CD4-positive, CD25-positive, alpha-beta regulatory T cell (primary cell): ENCODE measurements around the gene TLR3. TPM values are rescaled to one million over a fixed set of nuclear protein-coding genes. Genes with fewer than 3 reads are reported as not detected.

Experiments used
- ATAC-seq, 2 donors: fragments of 150-1000 bp; cut with Tn5 transposase; one replicate each; pipeline ENCODE4 v1.10.0; 2021; ENCODE audit warnings: low read depth in 2 of 2, moderate number of reproducible peaks in 2 of 2, moderate library complexity in 1 of 2
- DNase-seq, 3 donors: peaks; one replicate each; pipeline versions ENCODE4 v3.0.0 to v3.0.0-alpha.2; 2012 to 2022; ENCODE audit warnings: mixed read lengths in 1 of 3
- H3K27ac ChIP-seq: one replicate; pipeline ENCODE4 v1.7.0; 2013; ENCODE audit warnings: mild to moderate bottlenecking, low read length; ENCODE audit not compliant: insufficient read depth, poor library complexity, severe bottlenecking
- H3K27me3 ChIP-seq: one replicate; pipeline ENCODE4 v1.7.0; 2013; ENCODE audit warnings: low read length; ENCODE audit not compliant: control insufficient read depth, insufficient read depth
- H3K36me3 ChIP-seq: one replicate; pipeline ENCODE4 v1.7.0; 2013; ENCODE audit warnings: mild to moderate bottlenecking, low read length, moderate library complexity; ENCODE audit not compliant: control insufficient read depth, insufficient read depth
- H3K4me1 ChIP-seq: 2 replicates; pipeline ENCODE4 v1.7.0; 2013; ENCODE audit warnings: mild to moderate bottlenecking, low read length; ENCODE audit not compliant: insufficient read depth, control insufficient read depth, poor library complexity, severe bottlenecking
- H3K4me3 ChIP-seq: one replicate; pipeline ENCODE4 v1.7.0; 2013; ENCODE audit warnings: low read depth, mild to moderate bottlenecking, low read length, moderate library complexity
- H3K9me3 ChIP-seq, 2 experiments: 1 replicate in 1 of 2; 2 replicates in 1 of 2; pipeline ENCODE4 v1.7.0; 2013; ENCODE audit warnings: low read length in 2 of 2, mild to moderate bottlenecking in 1 of 2, moderate library complexity in 1 of 2; ENCODE audit not compliant: control insufficient read depth in 2 of 2
- H3K27ac Mint-ChIP-seq, 3 donors: one replicate each; pipeline ENCODE4 v1.8.0; 2020 to 2022; ENCODE audit warnings: mild to moderate bottlenecking in 3 of 3, mixed read lengths in 3 of 3, moderate library complexity in 2 of 3
- H3K27me3 Mint-ChIP-seq: one replicate; pipeline ENCODE4 v1.8.0; 2022; ENCODE audit warnings: mild to moderate bottlenecking, mixed read lengths
- H3K36me3 Mint-ChIP-seq: one replicate; pipeline ENCODE4 v1.8.0; 2020; ENCODE audit warnings: mixed read lengths
- H3K4me1 Mint-ChIP-seq, 4 donors: one replicate each; pipeline ENCODE4 v1.8.0; 2020 to 2022; ENCODE audit warnings: mixed read lengths in 4 of 4, mild to moderate bottlenecking in 1 of 4
- H3K4me3 Mint-ChIP-seq, 4 donors: one replicate each; pipeline ENCODE4 v1.8.0; 2020 to 2022; ENCODE audit warnings: mild to moderate bottlenecking in 4 of 4, mixed read lengths in 4 of 4, moderate library complexity in 3 of 4
- H3K9me3 Mint-ChIP-seq, 7 donors: one replicate each; pipeline ENCODE4 v1.8.0; 2020 to 2022; ENCODE audit warnings: mixed read lengths in 7 of 7, mild to moderate bottlenecking in 3 of 7, moderate library complexity in 2 of 7
- polyA plus RNA-seq, 4 donors: library from polyadenylated mRNA; unstranded; fragments of 300-500 nt; fragmentation: Illumina TruSeq; gene quantifications; one replicate each; pipeline ENCODE4 v1.2.3, GENCODE V29; 2021
- total RNA-seq: library from RNA; stranded (reverse); gene quantifications from one replicate; pipeline ENCODE4 v1.2.3, GENCODE V29; 2022

TLR3 gene
- total and polyA plus RNA-seq, 5 donors from 2014 or later: 0.20 to 2.5 (median 0.53) TPM

DNA sequence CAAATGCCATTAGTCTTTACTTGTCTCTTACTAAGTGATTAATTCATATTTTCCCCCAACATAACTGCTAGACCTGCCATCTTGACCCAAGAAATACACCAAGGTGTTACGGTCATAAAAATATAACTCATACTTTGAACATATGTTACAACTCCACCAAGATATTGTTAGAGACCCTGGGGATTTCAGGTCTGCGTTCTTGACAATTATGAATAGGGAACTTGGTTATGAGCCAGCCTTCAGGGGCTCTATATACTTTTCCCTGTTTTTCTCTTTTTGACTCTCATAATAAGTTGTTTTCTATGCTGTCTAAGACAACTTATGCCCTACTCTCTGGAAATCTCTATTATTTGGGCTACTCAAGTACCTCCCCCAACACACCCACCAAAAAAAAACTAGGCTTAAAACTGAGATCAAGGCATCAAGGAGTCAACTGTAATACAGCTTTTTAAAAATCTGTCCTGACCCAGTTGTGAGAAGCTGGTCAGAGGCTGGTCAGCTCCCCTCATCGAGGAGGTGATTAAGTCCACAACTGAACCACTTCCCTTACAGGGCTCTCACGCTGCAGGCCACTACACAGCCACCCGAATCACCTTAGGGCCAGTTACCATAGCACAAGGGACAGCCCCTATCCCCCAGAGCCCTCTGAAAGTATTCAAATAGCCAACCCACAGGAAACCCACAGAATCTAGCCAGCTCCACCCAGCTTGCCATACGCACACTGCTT, 10.5 kb upstream of the TLR3 start:
- Mint-ChIP-seq H3K4me1 (peaks cover 0 to 6% (median 3%) of the 10 kb centered on the region in 4 donors), H3K4me3 (no peak overlapping the region), H3K27ac (no peak overlapping the region), H3K9me3 (peaks cover 0 to 5% (median 0%) of the 10 kb centered on the region in 7 donors), H3K27me3 (peaks cover 10% of the 10 kb centered on the region), H3K36me3 (no peaks in the 10 kb centered on the region)
- H3K27me3 ChIP-seq: peaks cover 3% of the 10 kb centered on the region
- H3K9me3 ChIP-seq: no peaks in the 10 kb centered on the region
- H3K27ac ChIP-seq: no peak overlapping the region
- peaks cover 6% of the 10 kb centered on the region for H3K4me1 ChIP-seq
- peak in 1 of 2 donors; percentile 39 for ATAC-seq
- H3K36me3 ChIP-seq: no peaks in the 10 kb centered on the region
- DNase-seq: peak in 1 of 3 donors; percentile 5
- H3K4me3 ChIP-seq: no peak overlapping the region

DNA sequence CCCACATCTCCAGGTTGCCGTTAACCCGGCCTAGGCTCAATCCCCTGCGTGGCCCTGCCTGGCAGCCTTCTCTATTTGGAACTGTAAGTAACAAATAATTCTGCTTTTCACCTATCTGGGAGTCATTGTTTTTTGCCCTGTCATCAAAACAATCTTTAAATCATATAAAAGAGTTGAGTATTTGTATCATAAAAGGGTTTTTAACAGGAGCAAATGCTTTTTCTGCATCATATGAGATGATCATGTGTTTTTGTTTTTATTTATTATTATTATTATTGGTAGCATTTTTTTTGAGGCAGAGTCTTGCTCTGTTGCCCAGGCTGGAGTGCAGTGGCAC, 10.0 kb upstream of the TLR3 start:
- Histone ChIP-seq H3K9me3 (no peaks in the 10 kb centered on the region), H3K27me3 (peaks cover 3% of the 10 kb centered on the region), H3K36me3 (no peaks in the 10 kb centered on the region), H3K4me1 (peaks cover 6% of the 10 kb centered on the region), H3K27ac (no peak overlapping the region), H3K4me3 (no peak overlapping the region)
- DNase-seq: no peak
- Mint-ChIP-seq H3K27me3 (peaks cover 10% of the 10 kb centered on the region), H3K4me3 (peak overlapping the region in 1 of 4 donors; percentile 47), H3K36me3 (no peaks in the 10 kb centered on the region), H3K4me1 (peaks cover 0 to 6% (median 3%) of the 10 kb centered on the region in 4 donors), H3K9me3 (peaks cover 0 to 5% (median 0%) of the 10 kb centered on the region in 7 donors), H3K27ac (no peak overlapping the region)
- ATAC-seq: no peak

DNA sequence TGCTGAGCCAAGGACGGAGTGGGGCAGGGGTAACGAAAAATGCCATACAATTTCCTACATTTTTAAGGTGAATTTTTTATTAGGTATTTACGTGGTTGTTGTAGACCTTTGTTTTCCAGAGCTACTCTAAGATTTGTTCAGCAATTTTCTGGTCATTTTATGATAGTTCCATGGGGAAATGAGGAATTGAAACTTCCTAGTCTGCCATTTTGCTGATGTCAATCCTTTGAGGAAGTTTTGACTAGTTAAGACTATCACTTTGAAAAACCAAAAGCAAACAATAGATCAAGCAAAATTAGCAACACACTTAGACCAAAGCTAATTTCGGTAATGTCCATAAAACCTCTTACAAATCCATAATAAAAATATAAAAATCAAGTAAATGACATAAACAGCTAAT, 7.0 kb upstream of the TLR3 start:
- H3K4me3 Mint-ChIP-seq: no peak overlapping the region

DNA sequence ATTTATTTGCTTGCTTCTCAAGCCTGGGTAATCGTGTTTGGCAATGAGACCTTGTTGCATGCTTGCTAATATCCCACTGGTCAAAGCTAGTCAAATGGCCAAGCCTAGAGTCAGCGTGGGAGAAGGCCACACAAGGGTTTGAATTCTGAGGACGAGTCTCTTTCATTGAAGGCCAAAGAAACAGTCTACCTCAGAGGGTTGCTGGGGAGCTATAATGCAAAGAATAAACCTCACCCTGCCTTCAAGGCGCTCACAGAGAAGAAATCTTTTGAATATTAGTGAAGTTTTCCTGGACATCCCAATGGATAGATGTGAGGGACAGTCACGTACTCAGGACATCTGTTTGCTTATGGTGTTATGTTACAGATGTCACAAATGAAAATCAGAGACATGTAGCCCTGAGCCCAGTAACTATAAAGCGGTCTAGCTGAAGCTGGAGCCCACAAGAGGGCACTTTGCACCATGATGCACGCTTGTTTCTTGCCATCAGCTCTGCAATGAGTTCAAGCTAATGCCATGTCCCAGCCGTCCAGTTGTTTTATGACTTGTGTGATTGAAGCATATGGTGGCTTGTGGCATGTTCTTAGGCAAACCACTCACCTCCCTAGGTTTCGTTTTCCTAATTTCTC, 1.1 kb upstream of the TLR3 start:
- DNase-seq (peak; percentile 8 to 40 (median 21)), ATAC-seq (peak; percentile 74 to 75)
- no peaks in the 10 kb centered on the region for H3K9me3 Mint-ChIP-seq
- peaks cover 2% of the 10 kb centered on the region for H3K27me3 ChIP-seq
- H3K27me3 Mint-ChIP-seq: peaks cover 5% of the 10 kb centered on the region
- peaks cover 5 to 16% (median 8%) of the 10 kb centered on the region in 4 donors for H3K4me1 Mint-ChIP-seq
- H3K27ac Mint-ChIP-seq: no peak overlapping the region
- H3K4me3 Mint-ChIP-seq: peak overlapping the region in 3 of 4 donors; percentile 8 to 61 (median 46)
- peaks cover 14% of the 10 kb centered on the region for H3K4me1 ChIP-seq
- H3K36me3 Mint-ChIP-seq: no peaks in the 10 kb centered on the region
- peak overlapping the region; percentile 77 for H3K4me3 ChIP-seq
- H3K9me3 ChIP-seq: no peaks in the 10 kb centered on the region
- no peak overlapping the region for H3K27ac ChIP-seq
- H3K36me3 ChIP-seq: no peaks in the 10 kb centered on the region

More for the DNA sequence above, 7.0 kb upstream of the TLR3 start:
- peaks cover 3% of the 10 kb centered on the region for H3K27me3 ChIP-seq
- H3K4me3 ChIP-seq: no peak overlapping the region
- no peaks in the 10 kb centered on the region for H3K36me3 ChIP-seq
- no peak for ATAC-seq
- no peak for DNase-seq
- peaks cover 6% of the 10 kb centered on the region for H3K4me1 ChIP-seq
- H3K27ac Mint-ChIP-seq: no peak overlapping the region
- H3K9me3 ChIP-seq: no peaks in the 10 kb centered on the region
- H3K27me3 Mint-ChIP-seq: peaks cover 10% of the 10 kb centered on the region
- H3K36me3 Mint-ChIP-seq: no peaks in the 10 kb centered on the region
- peaks cover 0 to 6% (median 3%) of the 10 kb centered on the region in 4 donors for H3K4me1 Mint-ChIP-seq
- H3K9me3 Mint-ChIP-seq: peaks cover 0 to 5% (median 0%) of the 10 kb centered on the region in 7 donors
- H3K27ac ChIP-seq: no peak overlapping the region

DNA sequence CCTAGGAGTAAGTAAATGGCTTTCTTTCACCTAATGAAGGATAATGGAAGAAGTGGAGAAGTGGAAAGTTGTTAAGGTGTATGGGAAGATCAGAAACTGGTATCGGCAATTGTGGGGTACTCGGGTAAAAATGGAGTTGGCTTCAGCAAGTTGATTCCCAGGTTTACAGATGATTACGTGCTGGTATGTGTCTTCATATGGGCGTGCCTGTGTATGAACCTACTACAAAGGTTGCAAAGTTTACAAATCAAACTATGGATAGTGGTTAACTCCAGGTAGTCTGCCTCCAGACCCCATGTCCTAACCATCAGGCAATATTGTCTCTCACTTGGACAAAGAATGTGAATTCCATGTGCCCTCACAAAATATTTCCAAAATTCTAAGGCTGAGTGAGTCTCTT, 773 bp downstream of the TLR3 start:
- H3K27me3 Mint-ChIP-seq: peaks cover 5% of the 10 kb centered on the region
- no peaks in the 10 kb centered on the region for H3K27me3 ChIP-seq
- H3K9me3 Mint-ChIP-seq: no peaks in the 10 kb centered on the region
- no peaks in the 10 kb centered on the region for H3K36me3 ChIP-seq
- no peak overlapping the region for H3K27ac ChIP-seq
- H3K4me1 Mint-ChIP-seq: peaks cover 5 to 16% (median 8%) of the 10 kb centered on the region in 4 donors
- H3K27ac Mint-ChIP-seq: peak overlapping the region in 1 of 3 donors; percentile 9
- no peak overlapping the region for H3K4me3 ChIP-seq
- no peaks in the 10 kb centered on the region for H3K9me3 ChIP-seq
- peak overlapping the region in 2 of 4 donors; percentile 3 to 8 for H3K4me3 Mint-ChIP-seq
- H3K36me3 Mint-ChIP-seq: no peaks in the 10 kb centered on the region
- ATAC-seq (no peak), DNase-seq (no peak)
- peaks cover 14% of the 10 kb centered on the region for H3K4me1 ChIP-seq

DNA sequence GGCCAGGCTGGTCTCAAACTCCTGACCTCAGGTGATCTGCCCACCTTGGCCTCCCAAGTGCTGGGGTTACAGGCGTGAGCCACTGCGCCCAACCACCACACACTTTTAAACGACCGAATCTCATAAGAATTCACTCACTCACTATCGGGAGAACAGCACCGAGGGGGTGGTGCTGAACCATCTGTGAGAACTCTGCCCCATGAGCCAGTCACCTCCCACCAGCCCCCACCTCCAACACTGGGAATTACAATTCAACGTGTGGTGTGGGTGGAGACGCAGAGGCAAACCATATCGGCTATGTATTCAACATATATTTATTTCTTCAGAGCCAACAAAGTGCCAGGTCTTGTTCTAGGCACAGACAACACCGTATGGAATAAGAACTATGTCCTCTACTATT, 3.6 kb downstream of the TLR3 start:
- H3K27me3 ChIP-seq: no peaks in the 10 kb centered on the region
- Mint-ChIP-seq H3K9me3 (no peaks in the 10 kb centered on the region), H3K4me3 (no peak overlapping the region), H3K27me3 (peaks cover under 1% of the 10 kb centered on the region), H3K4me1 (peaks cover 5 to 16% (median 8%) of the 10 kb centered on the region in 4 donors), H3K27ac (no peak overlapping the region), H3K36me3 (no peaks in the 10 kb centered on the region)
- no peak overlapping the region for H3K4me3 ChIP-seq
- no peaks in the 10 kb centered on the region for H3K9me3 ChIP-seq
- H3K36me3 ChIP-seq: no peaks in the 10 kb centered on the region
- ATAC-seq (no peak), DNase-seq (no peak)
- H3K27ac ChIP-seq: no peak overlapping the region
- peaks cover 14% of the 10 kb centered on the region for H3K4me1 ChIP-seq

DNA sequence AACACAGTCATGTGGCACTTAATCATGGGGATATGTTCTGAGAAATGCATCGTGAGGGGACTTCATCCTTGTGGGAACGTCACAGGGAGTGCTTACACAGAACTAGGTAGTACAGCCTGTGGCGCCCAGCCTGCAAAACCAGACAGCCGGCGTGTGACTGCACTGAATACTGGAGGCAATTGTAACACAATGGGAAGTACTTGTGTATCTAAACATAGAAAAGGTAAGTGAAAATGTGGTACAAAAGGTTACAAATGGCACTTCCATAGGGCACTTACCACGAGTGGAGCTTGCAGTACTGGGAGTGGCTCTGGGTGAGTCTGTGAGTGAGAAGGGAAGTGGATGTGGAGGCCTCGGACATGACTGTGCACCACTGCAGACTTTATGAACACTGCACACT, 5.2 kb downstream of the TLR3 start:
- peaks cover 0 to 6% (median 2%) of the 10 kb centered on the region in 4 donors for H3K4me1 Mint-ChIP-seq
- H3K36me3 Mint-ChIP-seq: no peaks in the 10 kb centered on the region
- Histone ChIP-seq H3K4me1 (peaks cover 1% of the 10 kb centered on the region), H3K27me3 (no peaks in the 10 kb centered on the region), H3K9me3 (no peaks in the 10 kb centered on the region), H3K27ac (no peak overlapping the region), H3K4me3 (no peak overlapping the region), H3K36me3 (no peaks in the 10 kb centered on the region)
- no peak for DNase-seq
- H3K27me3 Mint-ChIP-seq: no peaks in the 10 kb centered on the region
- no peak overlapping the region for H3K27ac Mint-ChIP-seq
- H3K4me3 Mint-ChIP-seq: no peak overlapping the region
- ATAC-seq: no peak
- H3K9me3 Mint-ChIP-seq: no peaks in the 10 kb centered on the region
